NCI-H1930 (cell line): ENCODE data around the gene SFXN3.

ENCODE experiments used
- DNase-seq, 2 experiments: peaks; one replicate each; lab custom pipeline; 2025; lab: John Stamatoyannopoulos, UW

The SFXN3 gene

GRCh38 chr10:101075775-101076174 lies 44.7 kb downstream of the SFXN3 start:
- no peak for DNase-seq

GRCh38 chr10:101076630-101077029 lies 45.6 kb downstream of the SFXN3 start:
- no peak for DNase-seq

- no peak for DNase-seq
Observed at GRCh38 chr10:101079874-101080273, 48.8 kb downstream of the SFXN3 start.

- no peak for DNase-seq
Observed at GRCh38 chr10:101080933-101081931, 50.2 kb downstream of the SFXN3 start.

GRCh38 chr10:101085846-101086245 lies 54.8 kb downstream of the SFXN3 start:
- no peak for DNase-seq

- DNase-seq, result no peak
Observed at GRCh38 chr10:101087376-101087775, 56.3 kb downstream of the SFXN3 start.

GRCh38 chr10:101087965-101088364 lies 56.9 kb downstream of the SFXN3 start:
- DNase-seq, result no peak

- no peak for DNase-seq
Observed at GRCh38 chr10:101089520-101090299, 58.7 kb downstream of the SFXN3 start.

GRCh38 chr10:101090597-101090996 lies 59.6 kb downstream of the SFXN3 start:
- DNase-seq, result no peak
